NCI-H1436 (cell line): ENCODE data around the gene CCDC106.
A peak's percentile ranks its signal among the peaks of the same experiment; 100 is the strongest.

Source experiments
- DNase-seq: peaks from one replicate; lab custom pipeline; 2025; lab: John Stamatoyannopoulos, UW

The CCDC106 gene

GRCh38 chr19:55669418-55670279 is 21.6 kb downstream of the CCDC106 start:
- DNase-seq = no peak

GRCh38 chr19:55670280-55671053 is 22.5 kb downstream of the CCDC106 start:
- DNase-seq = no peak

DNA sequence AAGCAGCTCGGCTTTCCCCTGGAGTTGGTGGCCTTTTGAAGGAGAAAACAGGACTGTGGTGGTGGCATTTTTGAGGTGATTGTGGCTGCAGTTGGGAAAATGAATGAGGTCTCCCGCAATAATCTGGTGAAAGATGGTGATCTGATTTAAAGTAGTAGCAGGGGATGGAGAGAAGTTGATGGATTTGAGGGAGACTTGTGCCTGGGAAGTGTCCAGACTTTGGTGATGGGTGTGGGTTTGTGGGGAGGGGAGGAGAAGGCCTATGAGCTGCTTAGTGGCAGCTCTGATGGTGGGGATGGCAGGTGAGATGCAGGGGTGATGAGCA is 23.0 kb downstream of the CCDC106 start:
- no peak for DNase-seq

GRCh38 chr19:55672418-55672817 is 24.4 kb downstream of the CCDC106 start:
- no peak for DNase-seq

GRCh38 chr19:55673465-55673864 is 25.5 kb downstream of the CCDC106 start:
- DNase-seq = no peak

GRCh38 chr19:55673889-55674288 is 25.9 kb downstream of the CCDC106 start:
- no peak for DNase-seq

GRCh38 chr19:55674459-55674840 is 26.4 kb downstream of the CCDC106 start:
- DNase-seq = no peak

DNA sequence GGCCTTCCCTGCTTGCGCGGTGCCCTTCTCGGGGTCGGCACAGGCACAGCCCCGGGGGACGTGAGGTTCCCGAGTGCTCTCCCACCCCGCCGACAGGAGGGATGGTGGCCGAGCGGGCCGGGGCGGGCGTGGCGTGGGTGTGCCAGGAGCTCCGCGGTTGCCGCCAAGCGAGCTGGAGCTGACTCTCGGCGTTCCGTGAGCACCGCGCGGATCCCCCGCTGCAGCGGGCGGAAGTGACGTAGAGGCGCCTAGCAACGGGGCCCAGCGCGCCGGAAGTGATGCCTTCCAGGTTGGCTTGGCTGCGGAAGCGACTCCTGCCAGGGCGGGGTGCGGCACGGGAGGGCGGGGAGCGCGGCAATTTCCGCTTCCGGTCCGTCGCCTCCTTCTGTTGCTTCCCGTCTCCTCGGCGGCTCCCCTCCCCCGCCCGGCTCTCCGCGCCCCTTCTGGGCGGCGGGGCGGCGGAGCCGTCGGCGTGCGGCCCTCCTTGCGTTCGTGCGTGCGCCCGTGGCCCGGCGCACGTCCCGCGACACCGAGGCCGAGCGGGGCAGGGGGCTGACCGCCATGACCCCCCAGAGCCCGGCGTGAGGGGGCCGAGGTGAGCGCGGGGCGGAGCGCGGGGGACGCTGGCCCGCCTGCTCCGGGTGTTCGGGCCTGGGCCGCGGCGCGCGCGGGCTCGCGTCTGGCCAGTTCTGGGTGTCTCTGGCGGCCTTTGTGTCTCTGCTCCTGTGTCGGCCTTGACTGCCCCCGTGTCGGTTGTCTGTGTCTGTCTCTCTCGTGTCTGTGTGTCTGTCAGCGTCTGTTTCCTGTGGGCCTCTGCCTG is 27.0 kb downstream of the CCDC106 start, which contains the start of gene EPN1:
TSS of gene EPN1 (plus strand) at position 386 of the 820 bp plus-strand sequence. CDS start 3,402 bp downstream, outside the sequence.
- DNase-seq = peak; percentile 99

- no peak for DNase-seq
Measured at GRCh38 chr19:55675661-55676354, 27.8 kb downstream of the CCDC106 start.

DNA sequence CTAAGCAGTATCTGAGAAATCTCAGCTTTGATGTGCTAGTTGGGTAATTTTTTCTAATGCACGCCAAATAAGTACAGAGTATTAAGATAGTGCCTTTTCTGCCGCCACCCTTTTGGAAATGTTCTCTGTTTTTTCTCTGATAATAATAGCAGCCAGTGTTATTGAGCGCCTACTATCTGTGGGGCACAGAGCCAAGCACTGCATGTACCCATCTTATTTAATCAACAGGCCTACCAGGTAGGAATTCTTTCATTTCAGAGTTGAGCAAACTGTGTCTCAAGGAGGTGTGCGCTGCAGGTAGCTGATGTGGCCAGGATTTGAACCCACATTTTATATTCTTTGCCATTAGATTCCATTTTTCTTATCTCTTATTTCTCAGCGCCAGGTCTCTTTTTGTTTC is 28.4 kb downstream of the CCDC106 start:
- no peak for DNase-seq

DNA sequence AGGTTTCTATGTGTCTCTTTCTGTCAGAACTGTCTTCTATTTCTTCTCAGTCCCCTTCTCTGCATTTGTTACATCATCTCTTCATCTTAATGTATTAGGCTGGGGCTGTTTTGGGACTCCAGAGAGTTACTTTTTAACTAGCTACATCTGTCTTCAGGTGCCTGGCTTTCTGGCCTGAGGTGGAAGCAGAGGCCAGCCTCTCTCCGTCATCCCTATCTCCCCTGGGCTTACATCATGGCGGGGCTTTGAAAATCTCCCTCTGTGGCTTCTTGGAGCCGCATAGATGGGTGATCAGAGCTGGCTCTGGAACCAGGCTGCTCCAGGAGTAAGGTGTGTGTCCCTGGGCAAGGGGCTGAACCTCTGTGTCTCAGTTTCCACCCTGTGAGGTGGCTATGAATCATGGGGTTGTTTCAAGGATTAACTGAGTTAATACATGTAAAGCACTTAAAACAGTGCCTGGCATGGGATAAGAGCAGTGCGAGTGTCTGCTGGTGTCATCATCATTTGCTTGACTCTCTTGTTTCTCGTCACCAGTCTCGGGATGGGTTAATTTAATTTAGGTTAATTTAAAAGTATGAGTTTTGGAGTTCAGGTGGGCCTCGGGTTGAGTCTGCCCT is 29.0 kb downstream of the CCDC106 start:
- no peak for DNase-seq

DNA sequence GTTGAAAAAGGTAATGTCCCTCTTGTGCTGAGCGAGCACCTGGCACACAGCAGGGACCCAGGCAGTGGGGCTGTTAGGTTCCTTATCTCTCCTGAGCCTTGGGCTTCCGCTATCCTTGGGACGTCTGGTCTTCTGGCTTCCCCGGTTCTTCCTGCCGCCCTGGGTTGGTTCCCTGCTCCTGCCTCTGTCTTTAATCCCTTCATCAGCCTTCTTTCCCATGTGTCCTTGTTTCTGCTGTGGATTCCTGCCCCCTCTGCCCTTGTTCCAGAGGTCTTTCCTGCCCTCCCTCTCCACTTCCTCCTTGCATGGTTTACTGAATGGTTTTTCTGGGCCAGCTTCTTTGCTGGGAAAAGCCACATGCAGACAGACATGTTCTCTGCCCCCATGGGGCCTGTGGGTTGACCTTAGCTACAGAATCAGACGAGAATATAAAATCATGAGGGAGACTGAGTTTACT is 29.6 kb downstream of the CCDC106 start:
- no peak for DNase-seq

- DNase-seq = no peak
Measured at GRCh38 chr19:55678121-55678671, 30.2 kb downstream of the CCDC106 start.

DNA sequence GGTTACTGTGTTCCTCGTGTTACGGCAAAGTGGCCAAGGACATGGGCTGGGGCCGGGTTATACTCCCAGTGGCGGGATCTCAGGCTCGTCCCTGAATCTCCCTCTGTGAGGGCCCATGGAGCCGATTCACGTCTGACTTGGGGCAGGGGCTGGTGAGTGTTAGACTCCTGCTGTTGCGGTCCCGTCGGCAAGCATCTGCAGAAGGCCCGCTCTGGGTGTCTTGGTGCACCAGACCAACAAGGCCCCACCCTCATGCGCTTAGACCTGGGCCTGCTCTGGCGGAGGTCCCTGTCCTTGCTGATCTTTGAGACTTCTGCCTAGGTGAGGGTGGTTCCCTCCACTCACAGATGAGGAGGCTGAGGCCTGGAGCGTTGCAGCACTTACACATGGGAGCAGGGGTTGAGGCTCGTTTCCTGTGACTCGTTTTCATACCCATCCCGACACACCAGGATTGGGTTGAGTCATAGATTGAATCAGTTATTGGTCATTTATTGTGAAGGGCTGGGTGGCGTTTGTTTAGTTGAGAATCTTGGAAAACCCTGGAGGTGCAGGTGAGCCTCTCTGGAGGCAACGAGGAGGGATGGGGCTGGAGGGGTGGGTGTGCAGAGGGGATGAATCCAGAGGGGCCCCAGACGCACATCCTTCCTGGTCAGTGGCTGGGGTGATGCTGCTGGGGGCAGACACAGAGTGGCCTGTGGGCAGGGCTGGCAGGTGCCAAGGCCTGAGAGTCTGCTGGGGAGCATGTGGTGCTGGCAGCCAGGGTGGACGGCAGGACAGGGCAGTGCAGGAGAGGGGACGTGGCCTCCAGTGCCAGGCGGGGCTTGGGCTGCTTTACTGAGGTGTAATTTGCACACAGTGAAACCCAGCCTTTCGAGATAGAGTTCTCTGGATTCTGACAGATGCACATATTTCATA is 31.6 kb downstream of the CCDC106 start:
- DNase-seq = no peak

DNA sequence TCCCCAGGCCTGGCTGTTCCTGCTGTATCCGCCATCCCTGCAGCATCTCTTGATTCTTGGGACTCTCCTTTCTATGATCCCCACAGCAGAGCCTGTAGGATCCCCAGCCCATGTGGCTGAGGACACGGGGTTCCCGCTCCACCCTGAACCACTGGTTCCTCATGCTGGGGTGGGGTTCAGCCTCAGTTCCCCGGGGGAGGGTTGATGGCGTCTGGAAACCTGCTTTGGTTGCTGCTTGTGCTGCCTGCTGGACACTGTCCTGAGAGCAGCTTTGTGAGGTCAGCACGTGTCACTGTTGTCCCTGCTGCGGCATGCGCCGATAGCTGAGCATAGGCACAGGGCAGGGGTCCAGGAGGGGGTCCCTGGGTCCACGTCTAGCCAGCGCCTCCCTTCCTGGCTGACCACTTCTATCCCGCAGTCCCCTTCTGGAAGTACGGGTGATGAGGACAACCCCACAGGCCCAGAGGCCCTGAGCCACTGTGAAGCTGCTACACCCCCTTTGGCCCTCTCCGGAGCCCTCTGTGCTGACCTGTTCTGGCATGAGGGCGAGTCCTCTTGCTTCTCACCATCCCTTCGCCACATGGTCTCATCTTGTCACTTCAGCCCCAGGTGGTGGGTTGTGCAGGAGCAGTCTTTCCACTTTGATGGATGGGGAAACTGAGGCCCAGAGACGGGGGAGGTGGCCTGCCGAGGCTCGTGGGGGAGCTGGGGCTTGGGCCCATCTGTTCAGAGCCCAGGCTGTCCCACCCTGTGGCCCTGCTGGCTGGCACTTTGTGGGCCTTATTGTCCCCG is 32.5 kb downstream of the CCDC106 start:
- DNase-seq = no peak

- no peak for DNase-seq
Measured at GRCh38 chr19:55681131-55682092, 33.4 kb downstream of the CCDC106 start.

GRCh38 chr19:55683449-55684261 is 35.6 kb downstream of the CCDC106 start:
- no peak for DNase-seq
